Caco-2 (cell line): ENCODE measurements around the gene CARS1. TPM values are rescaled to one million over a fixed set of nuclear protein-coding genes. Genes with fewer than 3 reads are reported as not detected.

Source experiments
- Bru-seq: library from RNA; stranded (reverse); fragments of 400-500 nt; gene quantifications from one replicate; lab custom pipeline; 2021; lab: Mats Ljungman, UMichigan
- BruChase-seq, 2 experiments: library from RNA; stranded (reverse); fragments of 400-500 nt; gene quantifications; one replicate each; lab custom pipeline; 2021; lab: Mats Ljungman, UMichigan
- BruUV-seq: library from RNA; stranded (reverse); fragments of 400-500 nt; replicated peaks from 2 replicates; lab custom pipeline; 2021; lab: Mats Ljungman, UMichigan
- CTCF ChIA-PET: fragments of 300-600 bp; sonication (Branson Sonifier 250); formaldehyde crosslinking; loops from one replicate; lab custom pipeline; 2022; ENCODE audit warnings: antibody characterized with exemption; lab: Charles Lee
- POLR2A ChIA-PET: fragments of 300-600 bp; sonication (Branson Sonifier 250); formaldehyde crosslinking; loops from one replicate; lab custom pipeline; 2022; ENCODE audit warnings: antibody characterized with exemption; lab: Charles Lee
- DNase-seq, 2 experiments: peaks; one replicate each; pipeline versions ENCODE4 v3.0.0 to v3.0.0-alpha.2; 2020 to 2022
- H3K27me3 ChIP-seq: replicated peaks from 2 replicates; pipeline ENCODE4 v1.6.0; 2011; ENCODE audit warnings: low read length; ENCODE audit not compliant: control insufficient read depth, insufficient read depth
- H3K36me3 ChIP-seq: 2 replicates; pipeline ENCODE4 v1.5.1; 2011; ENCODE audit warnings: low read length; ENCODE audit not compliant: control insufficient read depth, insufficient read depth
- H3K4me1 ChIP-seq: fragments of 250-450 bp; sonication (Bioruptor Pico); 2 replicates; pipeline ENCODE4 v1.5.1; 2020; ENCODE audit warnings: mild to moderate bottlenecking
- H3K4me3 ChIP-seq: 2 replicates; pipeline ENCODE4 v1.5.1; 2011; ENCODE audit warnings: low read depth, mild to moderate bottlenecking, control low read depth, low read length
- H3K9me3 ChIP-seq: fragments of 250-450 bp; sonication (Bioruptor Pico); 2 replicates; pipeline ENCODE4 v1.5.1; 2020; ENCODE audit warnings: mild to moderate bottlenecking, moderate library complexity
- H3K27ac Mint-ChIP-seq: one replicate; pipeline ENCODE4 v1.8.0; 2022; ENCODE audit warnings: mixed read lengths; ENCODE audit not compliant: unreplicated experiment
- H3K27me3 Mint-ChIP-seq: one replicate; pipeline ENCODE4 v1.8.0; 2022; ENCODE audit warnings: mixed read lengths; ENCODE audit not compliant: insufficient read depth, unreplicated experiment
- H3K36me3 Mint-ChIP-seq: one replicate; pipeline ENCODE4 v1.8.0; 2022; ENCODE audit warnings: mild to moderate bottlenecking, mixed read lengths; ENCODE audit not compliant: insufficient read depth, unreplicated experiment
- H3K4me1 Mint-ChIP-seq: one replicate; pipeline ENCODE4 v1.8.0; 2022; ENCODE audit warnings: low read depth, mixed read lengths; ENCODE audit not compliant: unreplicated experiment
- H3K4me3 Mint-ChIP-seq: one replicate; pipeline ENCODE4 v1.8.0; 2022; ENCODE audit warnings: mild to moderate bottlenecking, moderate library complexity, mixed read lengths; ENCODE audit not compliant: unreplicated experiment
- H3K9me3 Mint-ChIP-seq: one replicate; pipeline ENCODE4 v1.8.0; 2022; ENCODE audit warnings: mixed read lengths; ENCODE audit not compliant: unreplicated experiment
- intact Hi-C: fragments of 100-400 bp; cut with micrococcal nuclease; formaldehyde crosslinking; loops from one replicate; pipeline ENCODE4 v1.10.0; 2022; ENCODE audit not compliant: unreplicated experiment
- long read RNA-seq: library from polyadenylated mRNA; stranded (forward); transcript quantifications from one replicate; pipeline ENCODE4 v2.0.0, GENCODE V29; 2022
- total RNA-seq: library from RNA; stranded (reverse); gene quantifications from 2 replicates; pipeline ENCODE4 v1.2.3, GENCODE V29; 2022
- TF ChIP-seq, protein P1 (sequence below), 2 experiments: fragments of 200-600 bp in 1 of 2; IDR thresholded peaks; 1 replicate in 1 of 2; 2 replicates in 1 of 2; pipeline versions ENCODE4 v1.5.1 to v1.8.0; 2011 to 2022; ENCODE audit warnings: antibody characterized with exemption in 1 of 2, control low read depth in 1 of 2, inconsistent platforms in 1 of 2, low read depth in 1 of 2, low read length in 1 of 2, mild to moderate bottlenecking in 1 of 2, moderate library complexity in 1 of 2; ENCODE audit not compliant: insufficient read depth in 1 of 2, severe bottlenecking in 1 of 2, unreplicated experiment in 1 of 2

Gene CARS1
- total RNA-seq, result 117 and 121 TPM in 2 replicates
- Bru-seq, nascent RNA, result percentile 84 among the genes with signal in this experiment
- BruChase-seq, experiment 1, labeled RNA remaining after a 2-hour chase, result percentile 86 among the genes with signal in this experiment
- percentile 89 among the genes with signal in this experiment for BruChase-seq, experiment 2, labeled RNA remaining after a 6-hour chase
- long read RNA-seq, transcript CARS-201 (22 exons, 2,491 nt), result minor isoform, 36 of 263 reads
- long read RNA-seq, transcript CARS-202 (23 exons, 2,758 nt), result minor isoform, 23 of 263 reads
- long read RNA-seq, transcript CARS-203 (22 exons, 2,685 nt), result major isoform, 83 of 263 reads
- long read RNA-seq, partial matches to known transcripts, result 43 of 263 reads
- long read RNA-seq, other reads (novel, unspliced or antisense), result 77 of 263 reads

DNA sequence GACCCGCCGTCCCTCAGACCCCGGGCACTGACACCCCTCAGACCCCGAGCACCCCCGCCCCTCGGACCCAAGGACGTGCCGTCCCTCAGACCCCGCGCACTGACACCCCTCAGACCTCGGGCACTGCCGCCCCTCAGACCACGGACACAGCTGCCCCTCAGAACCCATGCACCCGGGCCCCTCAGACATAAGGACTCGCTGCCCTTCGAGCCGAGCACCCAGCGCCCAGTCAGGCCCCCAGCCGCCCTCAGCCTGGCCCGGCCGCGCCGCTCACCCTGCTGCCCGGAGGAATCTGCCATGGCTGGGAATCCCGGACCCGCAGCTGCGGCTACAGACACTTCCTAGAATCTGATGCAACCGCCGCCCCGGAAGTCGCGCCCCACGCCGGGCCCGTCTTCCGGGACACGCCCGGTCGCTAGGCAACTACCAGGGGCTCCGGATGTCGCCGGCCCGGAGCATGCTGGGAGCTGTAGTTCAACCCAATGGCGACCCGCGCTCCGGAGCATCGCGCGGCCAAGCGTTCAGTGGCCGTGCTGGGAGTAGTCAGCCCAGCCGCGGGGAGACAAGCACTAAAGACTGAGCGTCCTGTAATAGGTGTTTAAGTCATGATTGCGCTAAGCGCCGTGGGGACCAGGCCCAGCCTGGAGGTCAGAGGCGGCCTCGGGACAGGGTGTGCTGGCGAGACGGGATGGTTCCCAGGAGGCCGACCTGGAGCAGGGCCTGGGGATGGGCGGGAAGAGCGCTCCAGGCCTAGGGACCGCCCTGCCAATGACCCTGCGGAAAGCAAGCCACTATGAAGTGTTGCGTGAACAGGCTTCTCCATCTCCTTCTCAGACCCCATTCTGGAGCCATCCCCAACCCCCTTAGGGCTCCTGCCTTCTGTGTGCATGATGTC lies at the start of gene CARS1:
Gene CARS1 (minus strand): TSS at position 355 of the 895 bp plus-strand sequence. CDS start 56 bp downstream, at position 299.
- H3K27me3 Mint-ChIP-seq, result no peaks in the 10 kb centered on the region
- ChIA-PET POLR2A (interaction anchor here (0.6 to 1.1 kb wide), 2 partner anchors 10 to 65 kb away, joined by 3 to 12 read pairs; partner anchors contain the start of gene NAP1L4), CTCF (interaction anchor here (1.4 kb wide), 1 partner anchor 34 kb away, joined by 9 read pairs; no protein-coding TSS in a partner anchor)
- peak within 1 kb of the TSS; percentile 98 for H3K4me3 Mint-ChIP-seq
- H3K9me3 Mint-ChIP-seq, result no peaks in the 10 kb centered on the region
- Histone ChIP-seq H3K27me3 (no peaks in the 10 kb centered on the region), H3K36me3 (no peaks in the 10 kb centered on the region), H3K9me3 (no peaks in the 10 kb centered on the region), H3K4me1 (no peaks in the 10 kb centered on the region), H3K4me3 (peak within 1 kb of the TSS; percentile 100)
- intact Hi-C loops, result loop anchor here (1.0 kb wide), 1 partner anchor 20 kb away; no protein-coding TSS in a partner anchor
- no TSS peak for BruUV-seq
- peaks cover 43% of the 10 kb centered on the region for H3K36me3 Mint-ChIP-seq
- TF ChIP-seq, protein P1, sequence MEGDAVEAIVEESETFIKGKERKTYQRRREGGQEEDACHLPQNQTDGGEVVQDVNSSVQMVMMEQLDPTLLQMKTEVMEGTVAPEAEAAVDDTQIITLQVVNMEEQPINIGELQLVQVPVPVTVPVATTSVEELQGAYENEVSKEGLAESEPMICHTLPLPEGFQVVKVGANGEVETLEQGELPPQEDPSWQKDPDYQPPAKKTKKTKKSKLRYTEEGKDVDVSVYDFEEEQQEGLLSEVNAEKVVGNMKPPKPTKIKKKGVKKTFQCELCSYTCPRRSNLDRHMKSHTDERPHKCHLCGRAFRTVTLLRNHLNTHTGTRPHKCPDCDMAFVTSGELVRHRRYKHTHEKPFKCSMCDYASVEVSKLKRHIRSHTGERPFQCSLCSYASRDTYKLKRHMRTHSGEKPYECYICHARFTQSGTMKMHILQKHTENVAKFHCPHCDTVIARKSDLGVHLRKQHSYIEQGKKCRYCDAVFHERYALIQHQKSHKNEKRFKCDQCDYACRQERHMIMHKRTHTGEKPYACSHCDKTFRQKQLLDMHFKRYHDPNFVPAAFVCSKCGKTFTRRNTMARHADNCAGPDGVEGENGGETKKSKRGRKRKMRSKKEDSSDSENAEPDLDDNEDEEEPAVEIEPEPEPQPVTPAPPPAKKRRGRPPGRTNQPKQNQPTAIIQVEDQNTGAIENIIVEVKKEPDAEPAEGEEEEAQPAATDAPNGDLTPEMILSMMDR (IDR thresholded peaks at IDR 0.05; ENCODE audit: insufficient read depth in 1 of 2, low read depth in 1 of 2, low read length in 1 of 2, severe bottlenecking in 1 of 2, unreplicated experiment in 1 of 2), result no peak
- no peaks in the 10 kb centered on the region for H3K4me1 Mint-ChIP-seq
- peak within 1 kb of the TSS; percentile 96 for H3K27ac Mint-ChIP-seq
- peak; percentile 96 to 98 for DNase-seq

DNA sequence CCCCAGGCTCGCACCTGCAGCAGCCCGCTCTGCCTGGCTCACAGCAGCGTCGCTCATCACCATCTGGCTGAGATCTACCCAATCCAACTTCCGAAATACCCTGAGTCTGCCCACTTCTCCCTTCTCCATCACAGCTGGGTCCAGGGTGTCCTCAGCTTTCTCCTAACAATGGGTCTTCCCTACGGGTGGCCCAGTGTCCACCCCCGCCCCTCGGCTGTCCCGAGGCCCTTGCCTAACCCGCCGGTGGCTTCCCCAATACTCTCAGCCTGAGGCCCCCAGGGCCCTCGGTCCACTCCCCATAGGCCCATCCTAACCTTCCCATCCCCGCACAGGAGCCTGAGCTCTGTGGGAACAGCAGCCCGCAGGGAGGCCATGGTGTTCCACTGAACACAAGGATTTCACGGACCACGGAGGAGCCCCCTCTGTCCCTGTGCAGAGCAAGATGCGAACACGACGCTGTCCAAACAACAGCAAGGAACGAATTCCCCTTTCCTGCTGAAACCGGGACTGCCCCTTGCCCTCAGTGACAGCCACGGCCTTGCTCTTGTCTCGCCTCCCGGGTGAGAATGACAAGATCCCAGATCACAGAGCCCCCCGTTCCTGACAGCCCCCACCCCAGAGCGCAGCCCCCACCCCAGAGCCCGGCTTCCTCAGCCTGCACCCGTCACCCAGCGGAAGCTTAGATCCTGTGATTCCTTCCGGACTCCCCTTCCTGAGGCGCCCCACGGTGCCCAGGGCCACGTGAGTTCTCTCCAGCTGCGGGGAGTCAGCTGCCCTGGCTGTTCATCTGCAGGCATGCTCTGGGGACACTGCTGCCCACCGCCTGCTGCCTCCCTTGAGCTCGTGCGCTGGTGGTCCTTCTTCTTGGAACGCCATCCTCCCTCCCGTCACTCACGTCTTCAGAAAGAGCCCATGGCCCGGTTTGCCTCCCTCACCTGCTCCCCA lies 48.8 kb upstream of the CARS1 start:
- DNase-seq, result no peak
- TF ChIP-seq, protein P1 (IDR thresholded peaks at IDR 0.05; ENCODE audit: insufficient read depth in 1 of 2, low read depth in 1 of 2, low read length in 1 of 2, severe bottlenecking in 1 of 2, unreplicated experiment in 1 of 2), result no peak
- ChIA-PET CTCF (no interaction called here), POLR2A (no interaction called here)
- peaks cover 3% of the 10 kb centered on the region for H3K27me3 Mint-ChIP-seq
- no peak overlapping the region for H3K4me3 ChIP-seq
- H3K9me3 ChIP-seq, result no peaks in the 10 kb centered on the region
- no peaks in the 10 kb centered on the region for H3K4me1 ChIP-seq
- H3K36me3 ChIP-seq, result no peaks in the 10 kb centered on the region
- no peaks in the 10 kb centered on the region for H3K36me3 Mint-ChIP-seq
- H3K27ac Mint-ChIP-seq, result peak overlapping the region; percentile 46
- peaks cover 10% of the 10 kb centered on the region for H3K9me3 Mint-ChIP-seq
- no peaks in the 10 kb centered on the region for H3K27me3 ChIP-seq
- H3K4me1 Mint-ChIP-seq, result no peaks in the 10 kb centered on the region
- BruUV-seq, result no TSS peak
- no peak overlapping the region for H3K4me3 Mint-ChIP-seq
- intact Hi-C loops, result no loop called here
